GM18909 (cell line): ENCODE data around the gene GNPNAT1.
"Not testable (repeated sequence)": the region's sequence is repeated elsewhere in the genome, so short reads cannot be mapped to it uniquely, and the experiment has no call there.

Experiments used
- ATAC-seq: cut with Tn5 transposase; IDR thresholded peaks from one replicate; pipeline ENCODE4 v1.9.1; 2021; ENCODE audit warnings: mild to moderate bottlenecking; ENCODE audit not compliant: unreplicated experiment, poor library complexity

Gene GNPNAT1

DNA sequence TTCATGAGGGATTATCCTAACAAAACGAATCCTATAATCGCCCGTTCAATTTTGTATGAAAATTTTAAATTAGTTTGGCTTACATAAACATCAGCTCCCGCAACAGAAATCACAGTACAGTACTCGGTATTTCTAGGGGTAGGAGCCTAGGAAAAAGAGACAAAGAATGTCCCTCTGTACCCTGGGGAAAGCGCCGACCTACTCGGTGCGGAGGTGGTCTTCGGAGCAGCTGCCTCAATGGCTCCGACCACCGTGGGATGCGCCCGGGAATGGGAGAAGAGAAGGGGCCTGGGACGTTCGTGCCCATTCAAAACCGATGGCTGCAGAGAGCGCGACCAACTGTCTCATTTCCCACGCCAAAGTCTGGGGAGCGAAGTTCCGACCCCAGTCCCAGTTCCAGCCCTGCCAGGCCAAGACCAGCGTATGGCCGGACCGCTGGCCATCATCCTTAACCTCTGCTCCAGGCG is 618 bp downstream of the GNPNAT1 start:
- ATAC-seq, result no peak

DNA sequence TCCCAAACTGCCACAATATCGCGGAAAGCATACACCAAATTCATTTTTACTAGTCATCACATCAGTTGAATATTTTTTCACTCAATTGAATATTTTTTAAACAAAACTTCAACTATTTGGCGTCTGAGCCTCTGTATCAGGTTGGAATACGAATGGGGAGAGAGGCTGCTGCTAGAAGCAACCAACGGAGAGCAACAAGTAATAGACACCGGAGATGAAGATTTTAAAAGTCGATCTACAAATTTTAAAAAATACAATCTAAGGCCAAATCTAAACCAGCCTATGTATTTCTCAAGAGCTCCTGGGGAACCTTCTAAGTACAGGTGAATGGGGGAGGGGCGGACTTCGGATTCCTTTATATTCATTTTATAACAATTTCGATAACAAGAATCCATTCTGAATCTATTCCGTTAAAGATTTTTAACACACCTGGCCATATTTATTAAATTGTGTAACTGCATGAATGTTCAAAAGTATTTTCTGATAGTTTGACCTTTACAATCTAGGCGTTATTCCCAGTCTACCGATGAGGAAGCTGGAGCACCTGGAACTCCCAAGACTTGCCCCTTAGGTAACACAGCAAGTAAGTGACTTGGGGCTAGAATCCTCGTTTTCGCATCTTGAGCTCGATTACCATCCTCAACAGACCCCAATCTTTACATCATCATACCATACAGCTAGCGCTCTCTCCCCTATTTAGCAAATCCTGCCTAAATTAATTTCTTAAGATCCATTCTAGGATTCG is 1.2 kb downstream of the GNPNAT1 start:
- no peak for ATAC-seq

DNA sequence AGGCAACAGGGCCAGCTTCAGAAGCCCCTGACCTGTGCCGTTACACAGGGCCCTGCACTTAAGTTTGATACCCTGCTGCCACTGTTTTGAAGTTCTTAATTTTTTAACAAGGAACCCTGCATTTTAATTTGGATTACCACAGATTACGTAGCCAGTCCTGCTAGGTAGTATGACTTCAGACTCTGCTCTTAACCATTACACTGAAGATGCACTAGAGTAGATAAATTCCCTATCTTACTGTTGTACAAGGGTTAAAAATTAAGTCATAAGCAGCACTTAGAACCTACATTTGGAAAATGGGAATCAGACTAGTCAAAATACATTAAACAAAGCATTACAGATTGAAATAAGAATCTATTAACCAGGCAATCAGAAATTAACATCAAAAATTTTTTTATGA is 2.3 kb downstream of the GNPNAT1 start:
- ATAC-seq, result no peak

GRCh38 chr14:52786887-52787286 is 4.5 kb downstream of the GNPNAT1 start:
- no peak for ATAC-seq

DNA sequence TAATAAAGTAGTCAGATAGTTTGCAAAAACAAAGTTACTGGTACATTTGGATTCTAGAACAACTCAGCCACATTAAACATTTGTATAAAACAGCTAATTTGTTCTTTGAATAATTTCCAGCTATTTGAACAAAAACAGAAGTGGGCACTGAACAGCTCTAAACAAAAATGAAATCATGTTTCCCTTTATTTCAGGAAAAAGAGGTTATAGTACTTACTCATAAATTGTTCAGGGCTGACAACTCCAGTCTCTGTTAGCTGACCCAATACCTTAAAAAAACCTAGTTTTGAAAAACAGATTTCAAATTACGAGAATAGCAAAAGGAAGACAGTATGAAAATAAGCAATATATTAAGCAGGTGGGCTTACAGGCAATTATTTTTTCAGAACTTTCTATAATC is 8.2 kb downstream of the GNPNAT1 start:
- ATAC-seq, result no peak

GRCh38 chr14:52781629-52782028 is 9.8 kb downstream of the GNPNAT1 start:
- no peak for ATAC-seq

DNA sequence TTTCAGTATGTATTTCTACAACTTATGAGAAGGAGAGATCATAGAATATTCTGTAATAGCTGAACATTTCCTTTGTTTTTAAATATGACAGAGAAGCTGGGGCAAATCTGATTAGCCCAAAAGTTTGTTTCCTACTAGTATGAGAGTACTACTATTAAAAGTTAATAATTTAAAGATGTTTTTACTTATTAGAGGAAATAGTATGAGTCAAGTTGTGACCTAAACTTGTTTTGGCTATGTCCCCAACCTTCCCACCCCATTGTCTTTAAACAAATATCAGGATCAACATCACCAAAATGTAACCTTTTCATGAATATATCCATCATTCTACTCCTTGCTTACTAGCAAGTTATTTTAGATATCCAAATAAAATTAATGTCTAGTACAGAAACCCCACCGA is 10.5 kb downstream of the GNPNAT1 start:
- no peak for ATAC-seq

DNA sequence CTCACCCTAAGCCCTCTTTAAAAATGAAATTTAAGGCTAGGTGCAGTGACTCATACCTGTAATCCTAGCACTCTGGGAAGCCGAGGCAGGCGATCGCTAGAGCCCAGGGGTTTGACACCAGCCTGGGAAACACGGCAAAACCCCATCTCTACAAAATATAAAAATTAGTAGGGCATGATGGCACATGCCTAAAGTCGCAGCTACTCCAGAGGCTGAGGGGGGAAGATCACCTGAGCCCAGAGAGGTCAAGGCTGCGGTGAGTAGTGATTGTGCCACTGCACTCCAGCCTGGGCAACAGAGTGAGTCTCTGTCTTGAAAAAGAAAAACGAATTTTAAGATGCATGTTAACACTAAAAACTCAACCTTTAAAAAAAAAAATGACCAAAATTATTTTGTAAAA is 12.7 kb downstream of the GNPNAT1 start:
- no peak for ATAC-seq

- ATAC-seq, result no peak
Observed at GRCh38 chr14:52776816-52777215, 14.6 kb downstream of the GNPNAT1 start.

DNA sequence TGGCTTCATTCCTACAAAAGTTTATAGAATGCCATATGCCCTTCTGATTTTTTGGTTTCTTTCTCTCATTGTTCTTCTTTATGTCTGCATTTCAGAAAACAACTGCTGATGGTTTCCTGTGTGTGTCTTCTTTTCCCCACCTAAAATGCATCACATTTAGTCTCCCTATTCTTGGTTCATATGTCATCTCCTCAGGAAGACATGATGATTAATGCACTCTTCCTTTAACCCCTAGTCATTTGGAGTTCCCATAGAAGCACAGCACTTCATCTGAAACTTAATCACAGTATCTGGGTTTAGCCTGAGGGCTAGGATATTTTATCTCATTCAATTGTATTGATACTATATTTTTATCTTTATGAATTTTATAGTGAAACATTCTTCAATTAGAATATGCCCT is 21.5 kb downstream of the GNPNAT1 start:
- no peak for ATAC-seq

DNA sequence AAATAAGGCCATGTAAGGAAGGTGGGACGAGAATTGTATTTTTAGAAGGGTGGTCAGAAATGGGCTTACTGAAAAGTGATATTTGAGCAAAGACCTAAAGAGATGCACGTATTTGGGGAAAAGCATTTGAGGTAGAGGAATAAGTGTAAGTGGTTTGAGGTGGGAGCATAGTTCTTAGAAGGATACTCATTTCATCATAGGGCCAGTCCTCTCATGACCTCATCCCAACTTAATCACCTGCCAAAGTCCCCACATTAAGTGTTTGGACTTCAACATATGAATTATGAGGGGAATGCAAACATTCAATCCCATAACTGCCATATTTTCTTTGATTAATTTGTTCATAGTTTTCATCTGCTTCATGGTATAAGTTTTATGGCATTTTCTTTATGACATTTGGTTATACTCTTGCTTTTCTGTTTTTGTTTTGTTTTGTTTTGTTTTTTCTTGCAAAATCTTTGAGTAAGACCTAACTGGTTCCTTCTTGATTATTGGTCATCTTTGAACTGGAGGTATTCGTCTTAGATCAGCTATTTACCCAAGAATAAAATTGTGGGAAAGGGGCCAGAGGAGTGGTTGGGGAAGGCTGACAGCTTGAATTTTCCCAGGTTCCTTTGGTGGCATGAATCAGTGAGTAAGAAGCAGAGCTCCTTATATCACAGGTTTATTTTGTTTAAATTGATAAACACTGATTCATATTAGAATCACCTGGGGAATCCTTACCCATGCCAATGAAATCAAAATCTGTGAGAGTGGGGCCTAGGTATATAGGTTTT is 24.2 kb downstream of the GNPNAT1 start:
- no peak for ATAC-seq

DNA sequence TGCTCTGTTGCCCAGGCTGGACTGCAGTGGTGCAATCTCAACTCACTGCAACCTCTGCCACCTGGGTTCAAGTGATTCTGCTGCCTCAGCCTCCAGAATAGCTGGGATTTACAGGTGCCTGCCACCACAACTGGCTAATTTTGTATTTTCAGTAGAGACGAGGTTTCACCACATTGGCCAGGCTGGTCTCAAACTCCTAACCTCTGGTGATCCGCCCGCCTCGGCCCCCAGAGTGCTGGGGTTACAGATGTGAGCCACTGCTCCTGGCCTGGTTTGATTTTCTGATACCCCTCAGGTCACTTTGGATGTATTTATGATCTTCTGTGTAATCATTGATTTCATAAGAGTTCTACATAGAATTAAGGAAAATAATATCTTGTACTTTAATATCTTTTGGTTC is 28.5 kb downstream of the GNPNAT1 start:
- not testable (repeated sequence) for ATAC-seq

DNA sequence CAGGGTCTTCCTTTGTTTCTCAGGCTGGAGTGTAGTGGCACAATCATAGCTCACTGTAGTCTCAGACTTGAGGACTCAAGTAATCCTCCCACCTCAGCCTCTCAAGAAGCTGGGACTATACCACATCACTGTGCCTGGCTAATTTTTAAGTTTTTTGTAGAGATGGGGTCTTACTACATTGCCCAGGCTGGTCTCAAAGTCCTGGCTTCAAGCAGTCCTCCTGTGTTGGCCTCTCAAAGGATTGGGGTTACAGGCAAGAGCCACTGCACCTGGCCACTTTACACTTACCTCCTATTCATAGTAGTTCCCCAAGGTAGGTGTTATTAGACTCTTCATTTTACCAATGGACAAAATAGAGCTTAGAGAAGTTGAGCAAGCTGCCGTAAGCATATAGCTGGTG is 32.3 kb downstream of the GNPNAT1 start:
- no peak for ATAC-seq

DNA sequence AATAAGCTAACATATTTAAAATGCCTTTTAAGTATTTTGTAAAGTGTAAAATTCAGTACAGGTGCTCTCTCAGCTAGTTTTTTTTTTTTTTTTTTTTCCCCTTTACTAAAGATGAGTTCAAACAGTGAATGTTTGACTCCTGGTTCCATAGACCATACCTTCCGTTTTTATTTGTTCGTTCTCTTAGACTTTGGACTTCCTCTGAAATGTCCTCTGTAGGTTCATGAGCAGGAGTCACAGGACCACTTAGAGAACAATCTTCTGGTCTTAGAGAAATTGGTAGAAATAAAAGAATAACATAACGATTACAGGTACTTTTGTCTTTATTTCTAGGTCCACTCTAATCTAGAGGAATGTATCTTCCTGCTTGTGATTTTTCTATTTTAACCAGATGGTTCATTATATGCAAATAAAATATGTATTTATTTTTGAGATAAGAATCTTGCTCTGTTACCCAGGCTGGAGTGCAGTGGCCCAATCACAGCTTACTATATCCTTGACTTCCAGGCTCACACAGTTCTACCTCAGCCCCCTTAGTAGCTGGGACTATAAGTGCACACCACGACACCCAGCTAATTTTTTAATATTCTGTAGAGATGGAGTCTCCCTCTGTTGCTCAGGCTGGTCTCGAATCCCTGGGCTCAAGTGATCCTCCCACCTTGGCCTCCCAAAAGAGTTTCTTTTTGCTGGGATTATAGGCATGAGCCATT is 35.6 kb downstream of the GNPNAT1 start:
- ATAC-seq, result no peak

DNA sequence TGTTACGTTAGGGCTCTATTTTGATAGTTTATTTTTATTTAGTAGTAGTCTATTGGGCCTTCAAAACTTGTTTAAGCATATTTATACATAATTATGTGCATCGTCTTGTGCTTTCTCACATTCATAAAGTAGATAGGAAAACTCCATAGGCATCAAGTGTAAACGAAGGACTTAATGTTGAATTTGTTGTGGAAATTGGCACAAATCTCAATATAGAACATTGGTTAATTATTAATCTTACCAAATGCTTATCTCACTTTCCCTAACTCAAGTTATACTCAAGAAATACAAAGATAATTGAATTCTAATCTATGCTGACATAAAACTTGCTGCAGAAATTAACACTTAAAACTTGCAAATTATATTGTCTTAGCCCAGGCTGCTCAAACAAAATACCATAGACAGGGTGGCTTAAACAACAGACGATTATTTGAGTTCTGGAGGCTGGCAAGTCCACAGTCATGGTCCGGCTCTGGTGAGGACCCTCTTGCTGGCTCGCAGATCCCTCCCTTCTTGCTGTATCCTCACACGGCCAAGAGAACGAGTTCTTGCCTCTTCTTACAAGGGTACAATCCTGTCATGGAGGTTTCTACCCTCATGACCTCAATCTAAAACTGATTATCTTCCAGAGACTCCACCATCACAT is 42.6 kb downstream of the GNPNAT1 start:
- ATAC-seq, result no peak

- peak; percentile 35 for ATAC-seq
Observed at GRCh38 chr14:52741865-52742264, 49.5 kb downstream of the GNPNAT1 start.

DNA sequence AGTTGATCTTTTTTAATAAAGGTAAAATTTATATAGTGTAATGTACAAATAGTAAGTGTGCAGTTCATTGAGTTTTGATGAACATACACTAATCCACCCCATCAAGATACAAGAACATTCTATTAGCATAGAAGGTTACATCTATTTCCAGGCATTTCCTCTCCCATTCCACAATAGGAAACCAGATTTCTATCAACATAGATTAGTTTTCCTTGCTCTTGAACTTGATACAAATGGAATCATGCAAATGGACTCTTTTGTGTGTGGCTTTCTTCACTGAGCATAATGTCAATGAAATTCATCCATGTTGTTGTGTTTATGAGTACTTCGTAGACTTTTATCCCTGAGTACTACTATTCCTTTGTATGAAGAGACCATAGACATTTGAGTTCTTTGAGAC is 50.7 kb downstream of the GNPNAT1 start:
- ATAC-seq, result no peak

GRCh38 chr14:52738409-52738808 is 53.0 kb downstream of the GNPNAT1 start:
- no peak for ATAC-seq

GRCh38 chr14:52735921-52736489 is 55.4 kb downstream of the GNPNAT1 start:
- ATAC-seq, result no peak

DNA sequence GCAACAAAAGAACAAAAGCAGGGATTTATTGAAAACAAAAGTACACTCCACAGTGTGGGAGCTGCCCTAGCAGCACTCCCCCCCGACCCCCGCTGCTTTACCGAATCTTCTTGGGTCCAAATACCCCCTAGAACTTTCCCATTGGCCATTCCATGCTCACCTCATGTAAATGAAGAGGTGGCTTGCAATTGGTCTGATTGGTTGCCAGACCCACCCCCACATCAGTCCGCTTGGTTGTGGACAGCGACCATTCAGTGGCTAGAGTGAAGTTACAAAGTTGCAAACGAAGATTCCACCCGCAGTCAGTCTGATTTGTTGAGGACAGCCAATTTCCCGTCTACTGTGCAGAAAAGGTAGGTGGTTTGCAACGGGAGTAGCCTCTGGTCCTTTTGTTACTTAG is 57.6 kb downstream of the GNPNAT1 start:
- ATAC-seq, result no peak
